Fibroblast of lung (primary cell): ENCODE results near the gene ZIC1. TPM values are rescaled to one million over a fixed set of nuclear protein-coding genes. Genes with fewer than 3 reads are reported as not detected.

Source experiments
- DNase-seq, 2 donors: peaks; one replicate each; pipeline versions ENCODE4 v3.0.0 to v3.0.0-alpha.2; 2010; ENCODE audit warnings: low read depth in 2 of 2
- H2AFZ ChIP-seq: 2 replicates; pipeline ENCODE4 v1.5.1; 2012; ENCODE audit warnings: low read length, control low read depth, inconsistent platforms
- H3K27ac ChIP-seq: 2 replicates; pipeline ENCODE4 v1.5.1; 2011; ENCODE audit warnings: low read length, control low read depth; ENCODE audit not compliant: insufficient read depth
- H3K27me3 ChIP-seq: 2 replicates; pipeline ENCODE4 v1.5.1; 2011; ENCODE audit warnings: mild to moderate bottlenecking, low read length; ENCODE audit not compliant: control insufficient read depth, insufficient read depth
- H3K36me3 ChIP-seq: 2 replicates; pipeline ENCODE4 v1.5.1; 2011; ENCODE audit warnings: low read length; ENCODE audit not compliant: control insufficient read depth, insufficient read depth
- H3K4me1 ChIP-seq: 2 replicates; pipeline ENCODE4 v1.5.1; 2011; ENCODE audit warnings: low read length; ENCODE audit not compliant: control insufficient read depth, insufficient read depth; ENCODE audit errors: extremely low read depth
- H3K4me2 ChIP-seq: 2 replicates; pipeline ENCODE4 v1.5.1; 2011; ENCODE audit warnings: low read length, control low read depth; ENCODE audit not compliant: insufficient read depth; ENCODE audit errors: extremely low read depth
- H3K4me3 ChIP-seq, 4 experiments: fragments of 200-600 bp in 1 of 4; sonication (generic) in 1 of 4; replicated peaks in 1 of 4; 2 replicates each; pipeline ENCODE4 v1.5.1; 2011 to 2016; ENCODE audit warnings: low read length in 4 of 4, low read depth in 3 of 4, mild to moderate bottlenecking in 3 of 4, control low read depth in 2 of 4, inconsistent platforms in 1 of 4, mixed read lengths in 1 of 4; ENCODE audit not compliant: insufficient read depth in 1 of 4; ENCODE audit errors: control extremely low read depth in 1 of 4
- H3K79me2 ChIP-seq: 2 replicates; pipeline ENCODE4 v1.5.1; 2012; ENCODE audit warnings: mild to moderate bottlenecking, low read length, inconsistent platforms; ENCODE audit not compliant: control insufficient read depth, insufficient read depth
- H3K9ac ChIP-seq: 2 replicates; pipeline ENCODE4 v1.5.1; 2011; ENCODE audit warnings: mild to moderate bottlenecking, low read length, control low read depth; ENCODE audit not compliant: insufficient read depth
- H3K9me3 ChIP-seq: 2 replicates; pipeline ENCODE4 v1.5.1; 2012; ENCODE audit warnings: low read depth, low read length; ENCODE audit not compliant: control insufficient read depth, insufficient read depth
- H4K20me1 ChIP-seq: 2 replicates; pipeline ENCODE4 v1.5.1; 2011; ENCODE audit warnings: low read length; ENCODE audit not compliant: control insufficient read depth, insufficient read depth; ENCODE audit errors: extremely low read depth
- CTCF ChIP-seq, 2 donors: IDR thresholded peaks in 1 of 2; conservative IDR thresholded peaks in 1 of 2; 1 replicate in 1 of 2; 2 replicates in 1 of 2; pipeline ENCODE4 v1.5.1; 2011 to 2012; ENCODE audit warnings: low read length in 2 of 2, control low read depth in 1 of 2, inconsistent platforms in 1 of 2, low read depth in 1 of 2, mild to moderate bottlenecking in 1 of 2
- EZH2 ChIP-seq: IDR thresholded peaks from 2 replicates; pipeline ENCODE4 v1.5.1; 2012; ENCODE audit warnings: low read length, control low read depth, mild to moderate bottlenecking; ENCODE audit errors: missing control alignments
- polyA plus RNA-seq, 2 donors: library from polyadenylated mRNA; depleted of rRNA in 1 of 2; stranded (reverse) in 1 of 2; unstranded in 1 of 2; fragments of >200 nt; gene quantifications; 2 replicates each; pipeline ENCODE4 v1.2.1, GENCODE V29; 2011 to 2012; ENCODE audit warnings: missing spikeins in 1 of 2
- total RNA-seq: library from RNA; depleted of rRNA; stranded (reverse); fragments of >200 nt; gene quantifications from 2 replicates; pipeline ENCODE4 v1.2.1, GENCODE V29; 2014

Gene ZIC1
- total and polyA plus RNA-seq, 2 donors (not counting 1 experiment from before 2014, with no cell fraction given), result 0.11 TPM; not detected in 1

DNA sequence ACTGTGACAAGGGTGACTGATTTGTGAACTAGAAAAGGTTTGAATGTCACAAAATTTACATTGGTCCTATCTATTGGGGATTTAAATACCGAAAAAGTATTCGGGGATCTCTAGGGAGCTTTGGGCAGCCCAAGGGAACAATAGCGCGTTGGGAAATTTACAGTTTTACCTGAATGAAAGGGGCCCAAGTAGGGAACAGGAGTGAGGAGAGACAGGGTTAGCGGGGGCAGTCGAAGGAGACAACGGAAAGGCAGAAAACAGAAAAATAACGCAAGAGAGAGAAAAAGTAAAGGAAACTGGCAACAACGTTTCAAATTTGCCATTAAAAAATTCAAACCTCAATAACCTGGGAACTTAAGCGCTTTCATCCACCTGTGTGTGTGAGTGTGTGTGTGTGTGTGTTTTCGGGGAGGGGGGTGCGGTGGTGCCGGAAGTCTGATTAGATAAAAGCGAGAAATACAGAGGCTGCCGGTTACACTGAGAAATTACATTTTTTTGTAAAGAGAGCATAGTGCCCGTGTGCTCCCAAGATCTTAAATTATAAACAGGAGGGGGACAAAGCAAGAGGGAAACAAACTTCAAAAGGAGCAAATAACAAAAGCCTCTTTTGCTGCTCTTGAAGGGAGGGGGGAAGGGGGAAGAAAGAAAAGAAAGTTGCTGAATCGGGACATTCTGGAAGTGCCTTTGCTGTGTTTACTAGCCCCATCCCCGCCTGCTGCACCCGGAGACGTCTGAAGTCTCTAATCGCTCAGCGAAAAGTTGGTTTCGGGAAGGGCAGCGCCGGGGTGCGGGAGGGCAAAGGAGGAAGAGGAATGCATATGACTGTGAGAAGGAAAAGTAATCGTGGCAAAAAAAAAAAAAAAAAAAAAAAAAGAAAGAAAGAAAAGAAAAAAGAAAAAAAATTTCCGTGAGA is 721 bp upstream of the ZIC1 start:
- Histone ChIP-seq H4K20me1 (peaks cover 2% of the 10 kb centered on the region), H3K9me3 (no peaks in the 10 kb centered on the region), H3K27me3 (peaks cover 93% of the 10 kb centered on the region), H3K9ac (no peak overlapping the region), H3K4me2 (no peak overlapping the region), H3K79me2 (no peaks in the 10 kb centered on the region), H3K4me3 (no peak overlapping the region), H3K4me1 (peaks cover 4% of the 10 kb centered on the region), H3K27ac (no peak overlapping the region), H3K36me3 (no peaks in the 10 kb centered on the region), H2AFZ (no peak overlapping the region)
- TF ChIP-seq EZH2 (no peak), CTCF (conservative IDR thresholded peaks at IDR 0.05 in 1 of 2, IDR thresholded peaks at IDR 0.05 in 1 of 2; ENCODE audit: low read depth in 1 of 2, low read length in 2 of 2) (no peak)
- no peak for DNase-seq

DNA sequence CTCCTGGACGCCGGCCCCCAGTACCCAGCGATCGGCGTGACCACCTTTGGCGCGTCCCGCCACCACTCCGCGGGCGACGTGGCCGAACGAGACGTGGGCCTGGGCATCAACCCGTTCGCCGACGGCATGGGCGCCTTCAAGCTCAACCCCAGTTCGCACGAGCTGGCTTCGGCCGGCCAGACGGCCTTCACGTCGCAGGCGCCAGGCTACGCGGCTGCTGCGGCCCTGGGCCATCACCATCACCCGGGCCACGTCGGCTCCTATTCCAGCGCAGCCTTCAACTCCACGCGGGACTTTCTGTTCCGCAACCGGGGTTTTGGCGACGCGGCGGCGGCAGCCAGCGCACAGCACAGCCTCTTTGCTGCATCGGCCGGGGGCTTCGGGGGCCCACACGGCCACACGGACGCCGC is 956 bp downstream of the ZIC1 start:
- no peak for DNase-seq
- Histone ChIP-seq H4K20me1 (peaks cover 2% of the 10 kb centered on the region), H3K79me2 (no peaks in the 10 kb centered on the region), H3K4me2 (peak overlapping the region; percentile 90), H3K27me3 (peaks cover 96% of the 10 kb centered on the region), H3K4me3 (peak overlapping the region in 3 of 4 experiments; percentile 34 to 40 (median 35)), H3K4me1 (peaks cover 4% of the 10 kb centered on the region), H3K27ac (no peak overlapping the region), H3K36me3 (no peaks in the 10 kb centered on the region), H3K9me3 (no peaks in the 10 kb centered on the region), H3K9ac (no peak overlapping the region), H2AFZ (no peak overlapping the region)
- TF ChIP-seq CTCF (conservative IDR thresholded peaks at IDR 0.05 in 1 of 2, IDR thresholded peaks at IDR 0.05 in 1 of 2; ENCODE audit: low read depth in 1 of 2, low read length in 2 of 2) (no peak), EZH2 (no peak)

GRCh38 chr3:147410526-147411237 is 1.5 kb downstream of the ZIC1 start:
- TF ChIP-seq CTCF (conservative IDR thresholded peaks at IDR 0.05 in 1 of 2, IDR thresholded peaks at IDR 0.05 in 1 of 2; ENCODE audit: low read depth in 1 of 2, low read length in 2 of 2) (no peak), EZH2 (peak; percentile 76)
- no peak overlapping the region for H2AFZ ChIP-seq
- peaks cover 4% of the 10 kb centered on the region for H3K4me1 ChIP-seq
- H3K9me3 ChIP-seq, result no peaks in the 10 kb centered on the region
- peak overlapping the region; percentile 90 for H3K4me2 ChIP-seq
- no peak overlapping the region for H3K27ac ChIP-seq
- peak in 1 of 2 donors; percentile 65 for DNase-seq
- no peaks in the 10 kb centered on the region for H3K36me3 ChIP-seq
- no peak overlapping the region for H3K9ac ChIP-seq
- H3K79me2 ChIP-seq, result no peaks in the 10 kb centered on the region
- peaks cover 2% of the 10 kb centered on the region for H4K20me1 ChIP-seq
- peaks cover 95% of the 10 kb centered on the region for H3K27me3 ChIP-seq
- peak overlapping the region; percentile 34 to 40 (median 34) for H3K4me3 ChIP-seq
